Panc1 (cell line): Measurements from ENCODE around the gene PQBP1. TPM values are rescaled to one million over a fixed set of nuclear protein-coding genes. Genes with fewer than 3 reads are reported as not detected.

Experiments
- ATAC-seq: fragments of 200-7000 bp; cut with Tn5 transposase; 2 replicates; pipeline ENCODE4 v1.9.1; 2020; ENCODE audit warnings: mild to moderate bottlenecking, moderate library complexity
- BruUV-seq: library from RNA; stranded (reverse); fragments of 400-500 nt; replicated peaks from 2 replicates; lab custom pipeline; 2021; lab: Mats Ljungman, UMichigan
- CTCF ChIA-PET: fragments of 300-600 bp; sonication (Branson Sonifier 250); formaldehyde crosslinking; loops from one replicate; lab custom pipeline; 2022; ENCODE audit warnings: antibody characterized with exemption; lab: Charles Lee
- POLR2A ChIA-PET: fragments of 300-600 bp; sonication (Branson Sonifier 250); formaldehyde crosslinking; loops from one replicate; lab custom pipeline; 2022; ENCODE audit warnings: antibody characterized with exemption; lab: Charles Lee
- DNase-seq: peaks from one replicate; pipeline ENCODE4 v3.0.0-alpha.2; 2010; ENCODE audit warnings: low read depth, low spot score
- H3K27ac ChIP-seq: 2 replicates; pipeline ENCODE4 v1.5.1; 2011; ENCODE audit warnings: mild to moderate bottlenecking, low read length, inconsistent platforms
- H3K27me3 ChIP-seq: fragments of 200-500 bp; sonication (Bioruptor generic); 2 replicates; pipeline ENCODE4 v1.6.0; 2014; ENCODE audit warnings: low read length, inconsistent platforms; ENCODE audit not compliant: control insufficient read depth, insufficient read depth
- H3K36me3 ChIP-seq: fragments of 200-500 bp; sonication (Bioruptor generic); 2 replicates; pipeline ENCODE4 v1.5.1; 2014; ENCODE audit warnings: inconsistent platforms, mild to moderate bottlenecking, low read length, moderate library complexity; ENCODE audit not compliant: control insufficient read depth, insufficient read depth
- H3K4me1 ChIP-seq: 2 replicates; pipeline ENCODE4 v1.5.1; 2011; ENCODE audit warnings: inconsistent platforms, mild to moderate bottlenecking, low read length, moderate library complexity; ENCODE audit not compliant: control insufficient read depth, insufficient read depth
- H3K4me3 ChIP-seq, 2 experiments: 2 replicates each; pipeline ENCODE4 v1.5.1; 2011 to 2012; ENCODE audit warnings: low read depth in 2 of 2, low read length in 2 of 2, mild to moderate bottlenecking in 2 of 2, inconsistent platforms in 1 of 2, moderate library complexity in 1 of 2
- H3K9me3 ChIP-seq: fragments of 200-500 bp; sonication (Bioruptor generic); 2 replicates; pipeline ENCODE4 v1.5.1; 2014; ENCODE audit warnings: low read depth, mild to moderate bottlenecking, inconsistent platforms, low read length, moderate library complexity; ENCODE audit not compliant: control insufficient read depth, insufficient read depth
- POLR2AphosphoS5 ChIP-seq: IDR thresholded peaks from 2 replicates; pipeline ENCODE4 v1.6.1; 2012; ENCODE audit warnings: mild to moderate bottlenecking, low read depth, low read length, moderate library complexity
- SIN3A ChIP-seq: IDR thresholded peaks from 2 replicates; pipeline ENCODE4 v1.6.1; 2012; ENCODE audit warnings: low read depth, mild to moderate bottlenecking, low read length, moderate library complexity, borderline replicate concordance; ENCODE audit not compliant: insufficient read depth
- TCF7L2 ChIP-seq: IDR thresholded peaks from 2 replicates; pipeline ENCODE4 v1.6.1; 2011; ENCODE audit warnings: mild to moderate bottlenecking, low read depth, low read length, inconsistent platforms
- in situ Hi-C: cut with HindIII; loops from 2 replicates; pipeline ENCODE4 v1.10.0; 2016; ENCODE audit warnings: low sequenced_read_pairs, low pct_unique_long_range_greater_than_20kb
- intact Hi-C: fragments of 100-400 bp; cut with micrococcal nuclease; formaldehyde crosslinking; loops from one replicate; pipeline ENCODE4 v1.10.0; 2022; ENCODE audit not compliant: unreplicated experiment
- total RNA-seq: library from RNA; stranded (reverse); gene quantifications from one replicate; pipeline ENCODE4 v1.2.1, GENCODE V29; 2021; ENCODE audit not compliant: unreplicated experiment
- TF ChIP-seq, protein P1 (sequence below): fragments of 450-650 bp; IDR thresholded peaks from 2 replicates; pipeline ENCODE4 v1.5.1; 2017; ENCODE audit warnings: mild to moderate bottlenecking
- TF ChIP-seq, protein P2 (sequence below), 2 experiments: IDR thresholded peaks; 2 replicates each; pipeline ENCODE4 v1.6.1; 2011 to 2012; ENCODE audit warnings: low read depth in 2 of 2, control low read depth in 1 of 2, low read length in 1 of 2, mild to moderate bottlenecking in 1 of 2, moderate library complexity in 1 of 2; ENCODE audit not compliant: insufficient read depth in 1 of 2

Gene PQBP1
- total RNA-seq, 1 experiment from 2014 or later: 136 TPM

DNA sequence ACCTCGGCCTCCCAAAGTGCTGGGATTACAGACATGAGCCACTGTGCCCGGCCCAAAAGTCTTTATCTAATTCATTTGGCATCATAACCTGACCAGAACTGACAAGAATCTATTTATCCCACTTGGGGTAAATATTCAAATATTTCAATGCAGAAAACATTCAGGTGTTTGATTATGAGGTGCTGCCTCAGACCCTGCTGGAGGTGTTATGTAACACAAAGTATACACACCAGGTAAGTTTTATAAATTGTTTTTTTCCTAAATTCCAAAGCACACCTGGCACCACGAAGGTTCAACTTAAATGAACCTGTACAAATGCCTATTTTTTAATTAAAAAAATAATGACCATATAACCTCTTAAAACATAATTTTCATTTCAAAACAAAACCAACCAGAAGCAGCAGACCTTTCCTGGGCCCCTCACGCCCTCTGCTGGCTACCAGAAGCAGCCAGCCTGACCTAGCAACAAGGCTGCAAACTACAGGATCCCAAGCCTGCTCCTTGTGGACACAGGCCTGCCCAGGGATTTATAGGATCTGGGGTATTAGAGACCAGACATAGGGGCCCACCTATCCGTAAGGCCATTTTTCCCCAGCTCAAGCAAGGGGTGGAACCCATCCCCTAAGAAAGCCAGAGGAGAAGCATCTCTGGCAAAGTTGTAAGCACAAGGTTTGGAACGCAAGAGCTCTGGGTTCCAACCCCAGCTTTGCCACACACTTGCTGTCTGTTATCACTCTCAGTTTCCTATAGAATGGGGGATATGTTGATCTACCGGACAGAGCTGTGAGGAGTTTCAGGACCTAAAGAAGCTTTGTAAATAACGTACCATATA, 48.0 kb downstream of the PQBP1 start:
- no peaks in the 10 kb centered on the region for H3K27me3 ChIP-seq
- no peaks in the 10 kb centered on the region for H3K9me3 ChIP-seq
- TF ChIP-seq, protein P1, sequence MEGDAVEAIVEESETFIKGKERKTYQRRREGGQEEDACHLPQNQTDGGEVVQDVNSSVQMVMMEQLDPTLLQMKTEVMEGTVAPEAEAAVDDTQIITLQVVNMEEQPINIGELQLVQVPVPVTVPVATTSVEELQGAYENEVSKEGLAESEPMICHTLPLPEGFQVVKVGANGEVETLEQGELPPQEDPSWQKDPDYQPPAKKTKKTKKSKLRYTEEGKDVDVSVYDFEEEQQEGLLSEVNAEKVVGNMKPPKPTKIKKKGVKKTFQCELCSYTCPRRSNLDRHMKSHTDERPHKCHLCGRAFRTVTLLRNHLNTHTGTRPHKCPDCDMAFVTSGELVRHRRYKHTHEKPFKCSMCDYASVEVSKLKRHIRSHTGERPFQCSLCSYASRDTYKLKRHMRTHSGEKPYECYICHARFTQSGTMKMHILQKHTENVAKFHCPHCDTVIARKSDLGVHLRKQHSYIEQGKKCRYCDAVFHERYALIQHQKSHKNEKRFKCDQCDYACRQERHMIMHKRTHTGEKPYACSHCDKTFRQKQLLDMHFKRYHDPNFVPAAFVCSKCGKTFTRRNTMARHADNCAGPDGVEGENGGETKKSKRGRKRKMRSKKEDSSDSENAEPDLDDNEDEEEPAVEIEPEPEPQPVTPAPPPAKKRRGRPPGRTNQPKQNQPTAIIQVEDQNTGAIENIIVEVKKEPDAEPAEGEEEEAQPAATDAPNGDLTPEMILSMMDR: peak; percentile 90
- TF ChIP-seq POLR2AphosphoS5: no peak
- ChIA-PET CTCF (interaction anchor here (0.7 kb wide), 1 partner anchor 1666 kb away, joined by 5 read pairs; no protein-coding TSS in a partner anchor), POLR2A (no interaction called here)
- intact Hi-C loops (no loop called here), in situ Hi-C loops (no loop called here)
- H3K27ac ChIP-seq: no peak overlapping the region
- DNase-seq: no peak
- H3K36me3 ChIP-seq: no peaks in the 10 kb centered on the region
- peak; percentile 96 for ATAC-seq
- H3K4me3 ChIP-seq: no peak overlapping the region
- no peaks in the 10 kb centered on the region for H3K4me1 ChIP-seq
- no TSS peak for BruUV-seq

DNA sequence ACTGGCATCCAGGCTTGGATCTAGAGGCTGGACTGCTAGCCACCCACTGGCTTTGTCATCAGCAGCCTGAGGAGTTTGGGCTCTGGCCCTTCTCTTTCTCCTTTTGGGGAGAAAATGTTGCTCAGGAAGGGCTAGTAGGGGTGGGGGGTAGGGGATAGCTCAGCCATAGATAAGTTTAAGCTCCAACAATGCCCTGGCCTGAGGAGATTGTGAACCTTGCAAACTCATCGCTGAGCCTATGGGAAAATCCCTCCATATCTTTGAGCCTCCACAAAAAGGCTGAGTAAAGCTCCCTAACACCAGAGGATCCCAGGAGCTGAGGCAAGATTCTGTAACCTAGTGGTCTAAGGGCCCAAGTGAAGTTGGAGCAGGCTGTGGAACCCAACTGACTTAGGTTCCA, 50.9 kb downstream of the PQBP1 start:
- no peak overlapping the region for H3K4me3 ChIP-seq
- no peak overlapping the region for H3K27ac ChIP-seq
- no peaks in the 10 kb centered on the region for H3K9me3 ChIP-seq
- intact Hi-C loops (no loop called here), in situ Hi-C loops (no loop called here)
- ATAC-seq (no peak), DNase-seq (no peak)
- H3K36me3 ChIP-seq: no peaks in the 10 kb centered on the region
- ChIA-PET CTCF (no interaction called here), POLR2A (no interaction called here)
- H3K4me1 ChIP-seq: no peaks in the 10 kb centered on the region
- BruUV-seq: no TSS peak
- no peaks in the 10 kb centered on the region for H3K27me3 ChIP-seq
- TF ChIP-seq SIN3A (no peak), TCF7L2 (no peak), POLR2AphosphoS5 (no peak)
- TF ChIP-seq, protein P1: no peak
- TF ChIP-seq, protein P2, sequence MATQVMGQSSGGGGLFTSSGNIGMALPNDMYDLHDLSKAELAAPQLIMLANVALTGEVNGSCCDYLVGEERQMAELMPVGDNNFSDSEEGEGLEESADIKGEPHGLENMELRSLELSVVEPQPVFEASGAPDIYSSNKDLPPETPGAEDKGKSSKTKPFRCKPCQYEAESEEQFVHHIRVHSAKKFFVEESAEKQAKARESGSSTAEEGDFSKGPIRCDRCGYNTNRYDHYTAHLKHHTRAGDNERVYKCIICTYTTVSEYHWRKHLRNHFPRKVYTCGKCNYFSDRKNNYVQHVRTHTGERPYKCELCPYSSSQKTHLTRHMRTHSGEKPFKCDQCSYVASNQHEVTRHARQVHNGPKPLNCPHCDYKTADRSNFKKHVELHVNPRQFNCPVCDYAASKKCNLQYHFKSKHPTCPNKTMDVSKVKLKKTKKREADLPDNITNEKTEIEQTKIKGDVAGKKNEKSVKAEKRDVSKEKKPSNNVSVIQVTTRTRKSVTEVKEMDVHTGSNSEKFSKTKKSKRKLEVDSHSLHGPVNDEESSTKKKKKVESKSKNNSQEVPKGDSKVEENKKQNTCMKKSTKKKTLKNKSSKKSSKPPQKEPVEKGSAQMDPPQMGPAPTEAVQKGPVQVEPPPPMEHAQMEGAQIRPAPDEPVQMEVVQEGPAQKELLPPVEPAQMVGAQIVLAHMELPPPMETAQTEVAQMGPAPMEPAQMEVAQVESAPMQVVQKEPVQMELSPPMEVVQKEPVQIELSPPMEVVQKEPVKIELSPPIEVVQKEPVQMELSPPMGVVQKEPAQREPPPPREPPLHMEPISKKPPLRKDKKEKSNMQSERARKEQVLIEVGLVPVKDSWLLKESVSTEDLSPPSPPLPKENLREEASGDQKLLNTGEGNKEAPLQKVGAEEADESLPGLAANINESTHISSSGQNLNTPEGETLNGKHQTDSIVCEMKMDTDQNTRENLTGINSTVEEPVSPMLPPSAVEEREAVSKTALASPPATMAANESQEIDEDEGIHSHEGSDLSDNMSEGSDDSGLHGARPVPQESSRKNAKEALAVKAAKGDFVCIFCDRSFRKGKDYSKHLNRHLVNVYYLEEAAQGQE (IDR thresholded peaks at IDR 0.05; ENCODE audit: insufficient read depth in 1 of 2, low read depth in 2 of 2, low read length in 1 of 2): no peak

Other genes with a start within 250 kb of the PQBP1 start
- gene WAS, start 214.1 kb upstream of the PQBP1 start, total RNA-seq: 0.82 TPM
- gene SUV39H1, start 201.2 kb upstream of the PQBP1 start, total RNA-seq: 25.6 TPM
- gene GLOD5, start 136.2 kb upstream of the PQBP1 start, total RNA-seq: not detected
- 0.23 TPM for gene GATA1, start 111.3 kb upstream of the PQBP1 start, total RNA-seq
- 97.1 TPM for gene HDAC6, start 95.9 kb upstream of the PQBP1 start, total RNA-seq
- gene ERAS, start 71.4 kb upstream of the PQBP1 start, total RNA-seq: 0.23 TPM
- gene PCSK1N, start 62.3 kb upstream of the PQBP1 start, total RNA-seq: 17.8 TPM
- gene TIMM17B, start 162 bp upstream of the PQBP1 start, total RNA-seq: 92.1 TPM
- gene SLC35A2, start 13.7 kb downstream of the PQBP1 start, total RNA-seq: 72.4 TPM
- 52.6 TPM for gene PIM2, start 21.1 kb downstream of the PQBP1 start, total RNA-seq
- gene OTUD5, start 59.7 kb downstream of the PQBP1 start, total RNA-seq: 59.5 TPM
- gene KCND1, start 73.9 kb downstream of the PQBP1 start, total RNA-seq: 5.5 TPM
- 51.0 TPM for gene GRIPAP1, start 104.3 kb downstream of the PQBP1 start, total RNA-seq
- 45.9 TPM for gene TFE3, start 145.4 kb downstream of the PQBP1 start, total RNA-seq
- 11.0 TPM for gene CCDC120, start 161.1 kb downstream of the PQBP1 start, total RNA-seq
- gene PRAF2, start 176.1 kb downstream of the PQBP1 start, total RNA-seq: 36.3 TPM
- gene WDR45, start 182.0 kb downstream of the PQBP1 start, total RNA-seq: 49.3 TPM
- gene GPKOW, start 225.8 kb downstream of the PQBP1 start, total RNA-seq: 28.0 TPM